GM18867 (cell line): ENCODE measurements around the gene SCIMP.
"Not testable (repeated sequence)": the region's sequence is repeated elsewhere in the genome, so short reads cannot be mapped to it uniquely, and the experiment has no call there.

Experiments used
- ATAC-seq: cut with Tn5 transposase; IDR thresholded peaks from one replicate; pipeline ENCODE4 v1.9.1; 2021; ENCODE audit warnings: mild to moderate bottlenecking, moderate library complexity; ENCODE audit not compliant: unreplicated experiment

The SCIMP gene

DNA sequence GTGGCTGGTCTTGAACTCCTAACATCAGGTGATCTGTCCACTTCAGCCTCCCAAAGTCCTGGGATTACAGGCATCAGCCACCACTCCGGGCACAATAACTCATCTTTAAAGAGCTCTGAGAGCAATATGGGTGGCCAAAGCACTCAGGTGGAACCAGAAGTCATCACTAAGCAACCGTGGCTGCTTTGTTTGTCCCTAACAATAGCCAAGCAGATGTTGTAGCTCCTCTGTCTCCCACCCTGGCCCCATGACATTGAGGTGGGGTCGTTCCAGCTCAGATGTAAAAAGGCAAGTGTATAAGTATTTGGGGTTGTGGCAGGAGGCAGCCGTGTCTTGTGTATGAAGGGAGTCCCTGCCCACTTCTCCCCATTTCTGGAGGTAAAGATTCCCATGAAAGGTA lies 3.7 kb upstream of the SCIMP start:
- ATAC-seq = no peak

DNA sequence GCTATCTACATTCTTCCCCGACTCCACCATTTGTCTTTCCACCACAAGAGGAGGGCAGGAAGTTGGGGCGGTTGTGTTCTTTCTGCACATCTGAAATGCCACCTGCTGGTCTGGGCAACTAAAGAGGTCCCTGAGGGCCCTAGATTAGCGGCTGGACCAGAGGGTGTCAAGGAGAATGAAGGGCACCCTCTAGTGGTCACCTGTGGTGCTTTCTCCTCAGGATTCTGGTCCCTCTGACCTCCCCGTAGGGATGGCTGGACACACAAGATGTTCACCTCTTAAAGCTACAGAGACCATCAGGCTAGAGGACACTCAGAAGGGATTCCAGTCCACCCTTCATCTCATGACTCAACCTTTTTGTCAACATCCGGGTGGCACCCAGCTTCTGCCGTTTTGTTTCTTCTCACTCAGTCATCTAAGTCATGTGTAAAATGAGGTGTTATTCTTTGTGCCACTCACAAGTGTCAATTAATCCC lies 2.9 kb upstream of the SCIMP start:
- no peak for ATAC-seq

DNA sequence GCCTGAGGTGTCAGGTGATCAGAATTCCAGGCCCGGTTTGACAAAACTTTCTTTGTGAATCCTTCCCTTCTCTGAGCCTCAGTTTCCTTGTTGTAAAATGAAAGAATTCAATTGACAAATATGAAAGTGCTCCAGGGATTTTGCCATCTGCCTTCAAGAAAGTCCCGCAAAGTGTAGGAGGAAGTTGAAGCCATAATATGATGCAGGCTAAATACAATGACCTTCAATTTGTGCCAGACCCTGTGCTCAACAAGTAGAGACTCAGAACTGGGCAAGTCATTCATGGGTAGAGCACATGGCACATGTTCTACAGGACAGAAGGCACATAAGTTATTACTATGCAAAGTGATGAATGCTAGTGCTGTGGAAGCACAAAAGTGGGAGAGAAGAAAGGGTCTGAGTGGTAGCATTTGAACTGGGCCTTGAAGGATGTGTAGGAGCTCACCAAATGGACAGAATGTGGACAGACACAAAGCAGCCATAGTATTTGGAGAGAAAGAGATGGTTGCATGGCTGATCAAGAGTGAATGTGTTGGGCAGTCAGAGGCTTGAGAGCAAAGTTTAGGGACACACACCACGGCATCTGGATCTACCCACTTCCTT lies 2.4 kb upstream of the SCIMP start:
- no peak for ATAC-seq

DNA sequence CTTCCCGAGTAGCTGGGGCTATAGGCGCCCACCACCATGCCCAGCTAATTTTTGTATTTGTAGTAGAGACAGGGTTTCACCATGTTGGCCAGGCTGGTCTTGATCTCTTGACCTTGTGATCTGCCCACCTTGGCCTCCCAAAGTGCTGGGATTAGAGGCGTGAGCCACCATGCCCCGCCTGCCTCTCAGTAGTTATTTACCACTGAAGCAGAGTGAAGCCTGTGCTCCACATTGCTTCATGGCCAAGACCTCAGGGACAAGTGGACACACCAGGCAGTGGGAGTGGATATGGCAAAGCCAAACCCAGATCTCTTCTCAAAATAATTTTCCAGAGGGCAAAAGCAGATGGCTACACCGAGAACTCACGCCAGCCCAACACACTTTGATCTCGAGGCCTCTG lies 1.2 kb downstream of the SCIMP start:
- ATAC-seq = not testable (repeated sequence)

DNA sequence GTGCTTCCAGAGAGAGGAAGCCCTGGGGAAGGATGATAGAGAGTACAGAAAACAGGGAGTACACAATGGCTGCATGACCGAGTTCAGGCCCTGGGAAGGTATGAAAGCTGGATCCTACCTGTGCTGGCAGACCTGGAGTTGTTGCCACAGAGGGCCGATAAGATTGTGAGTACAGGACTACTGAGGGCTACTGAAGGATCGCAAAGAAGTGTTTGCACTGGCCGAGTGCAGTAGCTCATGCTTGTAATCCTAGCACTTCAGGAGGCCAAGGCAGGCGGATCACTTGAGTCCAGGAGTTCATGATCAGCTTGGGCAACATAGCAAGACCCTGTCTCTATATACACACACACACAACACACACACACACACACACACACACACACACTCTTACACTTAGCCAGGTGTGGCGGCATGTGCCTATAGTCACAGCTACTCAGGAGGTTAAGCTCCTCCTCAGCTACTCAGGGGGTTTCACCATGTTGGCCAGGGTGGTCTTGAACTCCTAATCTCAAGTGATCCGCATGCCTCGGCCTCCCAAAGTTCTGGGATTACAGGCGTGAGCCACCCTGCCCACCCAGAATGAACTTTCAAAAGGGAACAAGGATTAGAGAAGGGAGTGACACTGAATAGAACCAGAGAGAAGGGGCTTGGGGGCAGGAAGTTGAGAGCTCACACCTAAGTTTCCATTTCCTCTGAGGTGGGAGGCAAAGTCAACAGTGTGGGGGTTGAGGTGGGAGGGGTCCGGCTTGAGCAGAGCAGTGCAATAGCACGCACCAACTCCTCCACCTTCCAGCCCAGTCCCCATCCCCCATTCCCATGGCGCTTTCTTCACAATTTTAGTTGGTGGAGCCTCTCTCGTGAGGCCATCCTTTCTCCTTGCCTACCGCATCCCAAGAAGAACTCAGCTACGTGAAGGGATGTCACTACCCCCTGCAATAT lies 7.5 kb downstream of the SCIMP start:
- peak; percentile 42 for ATAC-seq

DNA sequence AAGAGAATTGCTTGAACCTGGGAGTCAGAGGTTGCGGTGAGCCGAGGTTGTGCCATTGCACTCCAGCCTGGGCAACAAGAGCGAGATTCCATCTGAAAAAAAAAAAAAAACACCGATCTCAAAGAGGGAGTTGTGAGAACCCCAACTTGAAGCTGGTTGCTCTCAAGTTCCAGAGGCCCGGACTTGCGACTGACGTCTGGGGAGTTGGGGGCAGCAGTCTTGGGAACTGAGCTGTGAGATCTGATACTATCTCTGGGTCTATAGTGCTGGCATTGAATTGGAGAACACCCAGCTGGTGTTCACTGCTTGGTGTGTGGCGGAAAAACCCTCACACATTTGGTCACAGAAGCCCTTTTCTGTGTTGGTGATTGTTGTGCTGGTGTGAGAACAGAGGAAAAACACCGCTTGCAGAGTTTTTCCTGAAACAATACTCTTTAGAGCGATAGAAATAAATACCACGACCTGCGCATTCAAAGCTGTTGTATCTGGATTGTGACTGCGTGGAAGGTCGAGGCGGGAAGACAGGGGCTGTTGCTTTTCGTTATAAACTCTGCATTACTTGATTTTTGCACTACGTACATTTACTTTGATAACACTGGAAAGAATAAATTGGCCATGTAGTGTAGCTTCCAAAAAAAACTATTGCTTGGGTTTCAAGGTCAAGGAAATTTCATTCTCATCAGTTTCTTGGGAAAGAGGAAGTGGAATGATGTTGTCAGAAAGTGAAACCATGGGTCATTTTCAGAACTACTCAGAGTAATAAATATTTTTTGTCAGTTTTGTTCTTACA lies 8.8 kb downstream of the SCIMP start:
- peak; percentile 36 for ATAC-seq

DNA sequence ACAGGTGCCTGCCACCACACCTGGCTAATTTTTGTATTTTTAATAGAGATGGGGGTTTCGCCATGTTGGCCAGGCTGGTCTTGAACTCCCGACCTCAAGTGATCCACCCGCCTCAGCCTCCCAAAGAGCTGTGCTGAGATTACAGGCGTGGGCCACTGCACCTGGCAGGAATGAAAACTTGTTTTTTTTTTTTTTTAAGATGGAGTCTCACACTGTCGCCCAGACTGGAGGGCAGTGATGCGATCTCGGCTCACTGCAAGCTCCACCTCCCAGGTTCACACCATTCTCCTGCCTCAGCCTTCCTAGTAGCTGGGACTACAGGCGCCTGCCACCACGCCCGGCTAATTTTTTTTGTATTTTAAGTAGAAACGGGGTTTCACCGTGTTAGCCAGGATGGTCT lies 12.7 kb downstream of the SCIMP start:
- not testable (repeated sequence) for ATAC-seq

DNA sequence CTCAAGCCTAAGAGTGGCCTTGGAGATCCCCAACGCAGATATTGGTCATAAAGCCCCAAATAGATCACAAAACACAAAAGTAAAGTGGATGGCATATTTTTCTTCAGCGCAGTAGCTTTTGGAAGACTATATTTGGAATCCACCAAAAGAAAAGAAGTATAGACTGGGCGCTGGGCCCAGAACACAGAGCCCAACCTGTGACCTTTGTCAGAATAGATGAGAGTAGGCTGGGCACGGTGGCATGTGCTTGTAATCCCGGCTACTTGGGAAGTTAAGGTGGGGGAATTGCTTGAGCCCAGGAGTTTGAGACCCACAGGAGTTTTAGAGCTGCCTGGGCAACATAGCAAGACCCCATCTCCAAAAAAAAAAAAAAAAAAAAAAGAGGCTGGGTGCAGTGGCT lies 14.6 kb downstream of the SCIMP start:
- ATAC-seq = no peak

DNA sequence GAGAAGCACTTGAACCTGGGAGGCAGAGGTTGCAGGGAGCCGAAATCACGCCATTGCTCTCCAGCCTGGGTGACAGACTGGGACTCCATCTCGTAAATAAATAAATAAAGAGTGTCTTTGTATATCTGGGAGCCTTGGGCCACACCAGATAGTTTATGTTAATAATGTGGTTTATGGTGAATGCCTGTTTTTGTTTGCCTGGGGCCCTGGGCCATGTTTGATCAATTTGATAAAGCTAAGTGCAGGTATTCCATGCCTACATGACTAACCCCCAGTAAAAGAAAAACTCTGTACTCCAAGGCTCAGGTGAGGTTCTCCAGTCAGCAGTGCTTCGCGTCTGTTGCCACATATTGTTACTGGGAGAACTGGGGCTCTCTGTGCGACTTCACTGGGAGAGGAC lies 15.1 kb downstream of the SCIMP start:
- ATAC-seq = no peak

DNA sequence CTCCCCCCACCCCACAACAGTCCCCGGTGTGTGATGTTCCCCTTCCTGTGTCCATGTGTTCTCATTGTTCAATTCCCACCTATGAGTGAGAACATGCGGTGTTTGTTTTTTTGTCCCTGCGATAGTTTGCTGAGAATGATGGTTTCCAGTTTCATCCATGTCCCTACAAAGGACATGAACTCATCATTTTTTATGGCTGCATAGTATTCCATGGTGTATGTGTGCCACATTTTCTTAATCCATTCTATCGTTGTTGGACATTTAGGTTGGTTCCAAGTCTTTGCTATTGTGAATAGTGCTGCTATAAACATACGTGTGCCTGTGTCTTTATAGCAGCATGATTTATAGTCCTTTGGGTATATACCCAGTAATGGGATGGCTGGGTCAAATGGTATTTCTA lies 17.1 kb downstream of the SCIMP start:
- not testable (repeated sequence) for ATAC-seq

DNA sequence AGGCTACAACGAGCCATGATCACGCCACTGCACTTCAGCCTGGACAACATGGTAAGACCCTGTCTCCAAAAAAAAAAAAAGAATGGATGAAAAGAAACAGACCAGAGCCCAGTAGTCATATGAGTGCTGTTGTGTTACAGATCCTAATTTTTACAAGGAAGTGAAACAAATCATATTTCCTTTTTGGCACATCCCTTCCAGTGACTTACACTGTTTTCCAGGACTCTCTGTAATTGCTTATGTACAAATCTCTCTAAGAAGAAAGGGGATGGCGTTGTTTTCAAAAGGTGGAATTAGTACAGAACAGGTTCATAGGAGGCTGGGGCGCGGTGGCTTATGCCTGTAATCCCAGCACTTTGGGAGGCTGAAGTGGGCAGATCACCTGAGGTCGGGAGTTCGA lies 23.2 kb downstream of the SCIMP start:
- ATAC-seq = no peak

DNA sequence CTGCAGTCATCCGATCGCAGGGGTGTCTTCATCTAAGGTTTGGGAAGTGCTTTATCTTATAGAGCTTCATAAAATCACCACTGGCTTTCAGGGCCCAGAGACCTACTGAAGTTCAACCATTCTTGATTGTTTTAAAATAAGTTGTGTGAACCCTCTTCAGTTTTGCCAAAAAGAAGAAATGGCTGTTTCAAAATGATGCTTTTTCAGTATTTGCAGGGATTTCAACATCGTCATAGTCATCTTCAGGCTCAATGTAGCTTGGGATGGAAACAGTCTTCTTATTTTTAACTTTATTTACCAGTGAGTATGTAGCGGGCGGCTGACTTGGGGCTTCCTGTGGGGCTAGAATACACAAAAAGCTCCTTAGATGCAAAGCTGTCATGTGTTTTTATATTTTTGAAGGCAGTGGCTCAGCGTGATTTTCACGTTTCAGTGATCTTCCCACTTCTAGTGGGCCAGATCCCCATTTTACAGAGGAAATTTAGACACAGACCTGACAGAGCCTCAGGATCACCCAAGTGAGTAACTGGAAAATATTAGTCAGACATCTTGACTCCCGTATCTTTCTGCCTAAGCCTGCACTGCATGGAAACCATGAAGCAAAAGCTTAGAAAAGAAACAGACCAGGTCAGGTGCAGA lies 23.9 kb downstream of the SCIMP start:
- ATAC-seq = no peak

DNA sequence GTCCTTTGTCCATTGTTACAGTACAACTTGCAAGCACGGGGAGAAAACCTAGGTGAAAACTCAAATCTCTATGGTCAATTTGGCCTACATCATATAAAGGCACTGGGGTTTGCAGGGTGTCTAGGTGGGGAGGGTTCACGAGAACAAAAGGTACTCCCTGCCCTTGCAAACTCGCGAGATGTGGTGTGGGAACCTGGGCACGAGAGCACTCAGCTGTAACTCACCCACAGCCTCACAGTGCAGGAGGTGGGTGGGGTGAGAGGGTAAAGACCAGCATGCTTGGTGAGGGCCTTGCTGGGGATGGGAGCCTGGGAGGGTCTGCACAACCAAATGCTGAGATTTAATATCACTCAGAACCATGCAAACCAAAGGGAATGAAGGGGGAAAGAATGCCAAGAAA lies 24.6 kb downstream of the SCIMP start:
- ATAC-seq = no peak

DNA sequence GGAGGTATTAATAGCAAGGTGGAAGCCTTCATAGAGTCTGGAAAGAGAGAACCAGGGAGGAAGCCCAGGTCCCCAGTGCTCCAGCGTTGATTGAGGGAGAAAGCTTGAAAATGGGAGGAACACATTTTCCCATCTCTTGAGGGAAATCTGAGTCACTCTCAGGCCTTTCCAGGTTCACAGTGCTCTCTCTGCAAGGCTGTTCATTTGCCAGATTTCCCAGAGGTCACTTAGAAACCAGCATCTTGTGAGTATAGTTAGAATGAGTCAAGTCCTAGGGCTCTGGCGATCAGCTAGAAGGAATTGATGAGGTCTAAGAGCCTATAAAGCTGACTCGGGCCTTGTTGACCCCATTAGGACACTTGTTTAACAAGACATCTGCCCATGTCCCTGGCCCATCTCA lies 25.3 kb downstream of the SCIMP start:
- ATAC-seq = no peak

DNA sequence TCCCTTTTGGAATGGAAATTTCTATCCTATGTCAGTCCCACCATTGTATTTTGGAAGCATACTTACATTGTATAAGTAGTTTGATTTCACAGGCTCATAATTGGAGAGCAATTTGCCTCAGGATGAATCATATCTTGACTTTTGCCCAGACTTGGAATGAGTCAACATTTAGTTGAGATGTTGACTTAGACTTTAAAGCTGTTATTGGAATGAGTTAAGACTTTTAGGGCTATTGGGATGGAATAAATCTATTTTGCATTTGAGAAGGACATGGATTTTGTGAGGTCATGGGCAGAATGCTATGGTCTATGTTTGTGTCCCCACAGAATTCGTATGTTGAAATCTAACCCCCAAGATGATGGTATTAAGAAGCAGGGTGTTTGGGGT lies 30.8 kb downstream of the SCIMP start:
- ATAC-seq = no peak

DNA sequence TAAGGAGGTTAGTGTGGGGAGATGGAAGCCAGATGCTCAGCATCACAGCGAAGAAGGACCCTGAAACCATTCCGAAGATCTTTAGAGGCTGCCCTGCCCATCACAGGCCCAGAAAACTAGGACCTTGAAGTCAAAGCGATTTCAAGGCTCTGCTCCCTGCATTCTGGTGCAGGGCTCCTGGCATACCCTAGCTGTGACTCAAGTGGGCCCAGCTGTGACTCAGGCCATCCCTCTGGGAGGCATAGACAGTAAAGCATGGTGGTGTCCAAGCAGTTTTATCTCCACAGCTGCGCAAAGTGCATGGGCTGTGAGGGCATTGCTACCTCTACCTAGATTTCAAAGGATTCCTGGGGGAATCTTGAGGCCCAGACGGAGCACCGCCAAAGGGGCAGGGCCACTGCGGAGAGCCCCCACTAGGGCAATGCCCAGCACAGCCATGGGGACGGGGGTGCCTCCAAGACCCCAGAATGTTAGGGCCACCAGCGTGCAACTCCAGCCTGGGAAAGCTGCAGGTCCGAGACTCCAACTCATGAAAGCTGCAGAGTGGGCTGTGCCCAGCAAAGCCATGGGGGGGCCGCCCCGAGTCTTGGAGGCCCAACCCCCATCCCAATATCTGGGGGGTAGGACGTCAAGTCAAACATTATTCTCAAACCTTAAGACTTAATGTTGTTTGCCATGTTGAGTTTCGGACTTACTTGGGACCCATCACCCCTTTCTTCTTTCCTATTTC lies 31.3 kb downstream of the SCIMP start:
- ATAC-seq = no peak

DNA sequence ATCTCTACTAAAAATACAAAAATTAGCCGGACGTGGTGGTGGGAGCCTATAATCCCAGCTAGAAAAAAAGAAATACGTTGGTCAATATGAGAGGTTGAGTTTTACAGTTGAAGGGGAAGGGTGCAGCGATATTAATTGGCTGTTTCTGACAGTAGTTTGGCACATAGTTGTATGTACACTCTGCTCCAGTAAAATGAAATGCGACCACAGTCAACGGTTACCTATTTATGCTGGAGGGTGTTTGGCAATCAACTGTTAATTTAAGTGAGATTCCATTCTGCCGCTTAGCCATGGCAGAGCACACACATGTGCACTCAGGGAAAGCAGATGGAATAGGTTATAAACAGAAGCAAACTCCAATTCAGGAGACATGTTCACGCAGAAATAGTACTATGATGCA lies 33.6 kb downstream of the SCIMP start:
- ATAC-seq = no peak

DNA sequence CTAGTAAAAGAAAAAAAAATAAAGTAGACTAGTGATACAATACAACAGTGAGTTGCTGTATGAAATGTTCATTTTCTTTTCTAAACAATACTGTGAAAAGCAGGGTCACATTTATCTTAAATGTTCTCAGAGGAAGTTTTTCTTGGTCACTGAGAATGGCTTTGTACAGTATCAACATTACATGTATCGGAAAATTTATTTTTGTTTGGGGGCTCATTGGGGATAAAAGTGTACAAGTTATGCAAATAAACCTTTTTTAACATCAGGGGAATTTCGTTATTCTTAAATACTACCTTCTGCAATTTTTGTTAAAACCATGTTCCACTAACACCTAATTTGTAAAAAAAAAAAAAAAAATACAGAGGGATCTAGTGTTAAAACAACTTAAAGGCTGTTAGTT lies 34.3 kb downstream of the SCIMP start:
- ATAC-seq = no peak

DNA sequence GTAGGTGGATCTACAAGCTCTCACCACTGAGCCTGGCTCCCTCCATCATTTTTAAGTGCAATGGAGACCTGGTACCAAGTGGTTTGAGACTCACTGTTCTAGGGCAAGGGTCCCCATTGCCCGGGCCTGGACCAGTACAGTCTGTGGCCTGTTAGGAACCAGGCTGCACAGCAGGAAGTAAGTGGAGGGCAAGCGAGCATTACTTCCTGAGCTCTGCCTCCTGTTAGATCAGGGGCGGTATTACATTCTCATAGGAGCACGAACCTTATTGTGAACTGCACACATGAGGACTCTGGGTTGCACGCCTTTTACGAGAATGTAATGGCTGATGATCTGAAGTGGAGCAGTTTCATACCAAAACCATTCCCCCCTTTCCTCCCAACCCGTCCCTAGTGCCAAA lies 36.2 kb downstream of the SCIMP start:
- ATAC-seq = no peak

DNA sequence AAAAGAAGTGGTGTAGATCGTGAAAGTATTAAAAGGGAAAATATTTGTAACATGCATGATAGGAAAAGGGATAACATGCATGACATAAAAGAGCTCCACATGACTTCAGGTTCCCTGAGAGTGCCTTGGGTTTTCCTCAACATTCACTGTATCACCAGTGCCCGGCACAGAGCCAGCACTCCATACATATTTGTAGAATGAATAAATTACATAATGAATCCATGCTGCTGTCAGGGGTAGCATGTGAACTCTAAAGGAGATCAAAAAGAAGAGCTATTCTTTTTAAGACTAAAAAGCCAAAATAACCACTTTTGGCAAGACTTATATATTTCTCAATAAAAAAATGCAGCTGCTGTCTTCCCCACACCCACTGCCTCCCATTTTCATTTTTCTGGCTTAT lies 40.3 kb downstream of the SCIMP start:
- ATAC-seq = no peak
